Peyer's patch (tissue), 4 donors: ENCODE measurements around the gene GAA.

ENCODE experiments used
- CTCF ChIP-seq, 6 experiments: fragments of 450-650 bp in 4 of 6; fragments of 200-600 bp in 2 of 6; sonication (generic) in 1 of 6; IDR thresholded peaks; one replicate each; pipeline ENCODE4 v1.5.1; 2017 to 2019; ENCODE audit warnings: antibody characterized with exemption in 6 of 6, mild to moderate bottlenecking in 3 of 6, moderate library complexity in 1 of 6
- POLR2A ChIP-seq, 2 donors: fragments of 450-650 bp; IDR thresholded peaks; one replicate each; pipeline ENCODE4 v1.5.1; 2017; ENCODE audit warnings: antibody characterized with exemption in 2 of 2, mild to moderate bottlenecking in 2 of 2, moderate library complexity in 2 of 2

- no peak for TF ChIP-seq CTCF (IDR thresholded peaks at IDR 0.05)
- no peak for TF ChIP-seq POLR2A (IDR thresholded peaks at IDR 0.05)
Observed at GRCh38 chr17:80106176-80106575, 4.8 kb downstream of the GAA start.
